Measurements from ENCODE around the gene SYNPR. TPM values are rescaled to one million over a fixed set of nuclear protein-coding genes. Genes with fewer than 3 reads are reported as not detected.

The SYNPR gene
- total RNA-seq, 2 experiments from 2014 or later: not detected

DNA sequence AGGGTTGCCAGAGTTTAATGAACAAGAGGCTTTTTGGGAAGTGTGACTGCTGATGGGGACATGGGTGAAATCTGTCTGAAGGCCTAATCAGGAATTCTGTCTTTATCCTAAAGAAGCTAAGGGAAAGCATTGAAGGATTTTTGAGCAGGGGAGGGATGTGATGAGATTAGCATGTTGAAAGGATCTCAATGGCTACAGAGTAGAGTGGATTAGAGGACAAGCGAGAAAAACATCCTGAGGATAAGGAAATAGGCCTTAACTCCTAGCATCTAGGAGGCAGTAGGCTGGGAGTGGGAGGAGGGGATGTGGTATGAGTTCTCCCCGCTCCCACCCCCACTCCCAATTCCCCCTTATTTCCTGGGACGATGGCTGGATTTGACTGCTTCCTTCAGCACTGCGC, 339.3 kb downstream of the SYNPR start:
- intact Hi-C loops (cut with DNase I, micrococcal nuclease): no loop called here
- Histone ChIP-seq H3K9me3 (ENCODE audit: control insufficient read depth in 1 of 2, insufficient read depth in 1 of 2, low read length in 2 of 2) (peaks cover 0 to 5% of the 10 kb centered on the region in 2 experiments), H3K36me3 (ENCODE audit: insufficient read depth, low read length) (no peaks in the 10 kb centered on the region), H3K27ac (ENCODE audit: low read depth in 1 of 2, low read length in 2 of 2) (no peak overlapping the region), H3K4me1 (ENCODE audit: insufficient read depth, low read length) (no peaks in the 10 kb centered on the region), H3K27me3 (ENCODE audit: control insufficient read depth in 1 of 2, insufficient read depth in 2 of 2, low read length in 2 of 2) (no peaks in the 10 kb centered on the region), H3K4me3 (ENCODE audit: low read length) (no peak overlapping the region)
- no peaks in the 10 kb centered on the region for H3K4me1 Mint-ChIP-seq (ENCODE audit: low read depth)
- ChIA-PET POLR2A (no interaction called here), CTCF (no interaction called here)
- TF ChIP-seq CTCF (IDR thresholded peaks at IDR 0.05): no peak
- DNase-seq (no peak), ATAC-seq (ENCODE audit: poor library complexity) (no peak)
- no peak overlapping the region for H3K27ac Mint-ChIP-seq
- H3K27me3 Mint-ChIP-seq: peaks cover 3% of the 10 kb centered on the region
- no peak overlapping the region for H3K4me3 Mint-ChIP-seq
- H3K36me3 Mint-ChIP-seq (ENCODE audit: low read depth): no peaks in the 10 kb centered on the region
- peaks cover 5% of the 10 kb centered on the region for H3K9me3 Mint-ChIP-seq

- Histone ChIP-seq H3K27ac (ENCODE audit: low read depth in 1 of 2, low read length in 2 of 2) (no peak overlapping the region), H3K36me3 (ENCODE audit: insufficient read depth, low read length) (no peaks in the 10 kb centered on the region), H3K27me3 (ENCODE audit: control insufficient read depth in 1 of 2, insufficient read depth in 2 of 2, low read length in 2 of 2) (no peaks in the 10 kb centered on the region), H3K4me3 (ENCODE audit: low read length) (no peak overlapping the region), H3K4me1 (ENCODE audit: insufficient read depth, low read length) (no peaks in the 10 kb centered on the region), H3K9me3 (ENCODE audit: control insufficient read depth in 1 of 2, insufficient read depth in 1 of 2, low read length in 2 of 2) (peaks cover 0 to 5% of the 10 kb centered on the region in 2 experiments)
- TF ChIP-seq CTCF (IDR thresholded peaks at IDR 0.05): no peak
- ChIA-PET POLR2A (no interaction called here), CTCF (no interaction called here)
- H3K4me1 Mint-ChIP-seq (ENCODE audit: low read depth): no peaks in the 10 kb centered on the region
- H3K27me3 Mint-ChIP-seq: no peaks in the 10 kb centered on the region
- intact Hi-C loops (cut with DNase I, micrococcal nuclease): no loop called here
- no peak overlapping the region for H3K4me3 Mint-ChIP-seq
- H3K9me3 Mint-ChIP-seq: no peaks in the 10 kb centered on the region
- no peak for ATAC-seq (ENCODE audit: poor library complexity)
- no peak for DNase-seq
- H3K27ac Mint-ChIP-seq: no peak overlapping the region
- no peaks in the 10 kb centered on the region for H3K36me3 Mint-ChIP-seq (ENCODE audit: low read depth)
Observed at GRCh38 chr3:63624941-63625560, 346.9 kb downstream of the SYNPR start.

DNA sequence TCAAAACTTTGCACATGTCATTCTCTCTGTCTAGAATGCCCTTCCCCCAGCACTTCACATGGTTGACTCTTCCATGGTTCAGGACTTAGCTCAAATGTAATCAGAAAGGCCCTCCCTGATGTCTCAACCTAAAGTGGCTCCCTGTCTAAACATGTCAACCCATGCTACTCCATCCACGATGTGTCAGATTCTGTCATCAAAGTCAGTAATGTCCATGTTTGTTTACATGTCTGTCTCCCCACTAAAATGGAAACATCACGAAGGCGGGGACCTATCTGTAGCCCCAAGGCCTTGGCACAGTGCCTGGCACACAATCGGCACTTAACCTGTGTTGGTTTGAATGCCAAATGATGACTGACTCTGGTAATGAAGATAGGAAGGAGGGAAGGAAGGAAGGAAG, 353.6 kb downstream of the SYNPR start:
- no peak for ATAC-seq (ENCODE audit: poor library complexity)
- H3K4me3 Mint-ChIP-seq: no peak overlapping the region
- Histone ChIP-seq H3K27ac (ENCODE audit: low read depth in 1 of 2, low read length in 2 of 2) (no peak overlapping the region), H3K9me3 (ENCODE audit: control insufficient read depth in 1 of 2, insufficient read depth in 1 of 2, low read length in 2 of 2) (no peaks in the 10 kb centered on the region), H3K27me3 (ENCODE audit: control insufficient read depth in 1 of 2, insufficient read depth in 2 of 2, low read length in 2 of 2) (no peaks in the 10 kb centered on the region), H3K4me1 (ENCODE audit: insufficient read depth, low read length) (no peaks in the 10 kb centered on the region), H3K36me3 (ENCODE audit: insufficient read depth, low read length) (no peaks in the 10 kb centered on the region), H3K4me3 (ENCODE audit: low read length) (no peak overlapping the region)
- DNase-seq: no peak
- ChIA-PET POLR2A (no interaction called here), CTCF (no interaction called here)
- no peak overlapping the region for H3K27ac Mint-ChIP-seq
- H3K36me3 Mint-ChIP-seq (ENCODE audit: low read depth): no peaks in the 10 kb centered on the region
- H3K9me3 Mint-ChIP-seq: peaks cover 1% of the 10 kb centered on the region
- intact Hi-C loops (cut with DNase I, micrococcal nuclease): no loop called here
- no peaks in the 10 kb centered on the region for H3K4me1 Mint-ChIP-seq (ENCODE audit: low read depth)
- TF ChIP-seq CTCF (IDR thresholded peaks at IDR 0.05): no peak
- H3K27me3 Mint-ChIP-seq: no peaks in the 10 kb centered on the region
